HG02938 (cell line): Measurements from ENCODE around the gene MYO7B.

Experiments used
- ATAC-seq: cut with Tn5 transposase; IDR thresholded peaks from one replicate; pipeline ENCODE4 v1.9.1; 2021; ENCODE audit warnings: mild to moderate bottlenecking, moderate library complexity; ENCODE audit not compliant: unreplicated experiment

Gene MYO7B

GRCh38 chr2:127658641-127659407 lies 123.3 kb downstream of the MYO7B start:
- ATAC-seq = no peak

- ATAC-seq = no peak
These were observed 124.2 kb downstream of the MYO7B start for GRCh38 chr2:127659408-127660290.

- ATAC-seq = no peak
These were observed 124.8 kb downstream of the MYO7B start for GRCh38 chr2:127660291-127660578.

- no peak for ATAC-seq
These were observed 125.7 kb downstream of the MYO7B start for GRCh38 chr2:127661072-127661649.

GRCh38 chr2:127661949-127662510 lies 126.5 kb downstream of the MYO7B start:
- no peak for ATAC-seq

- ATAC-seq = no peak
These were observed 127.6 kb downstream of the MYO7B start for GRCh38 chr2:127662937-127663565.

GRCh38 chr2:127663566-127664064 lies 128.1 kb downstream of the MYO7B start:
- ATAC-seq = no peak

GRCh38 chr2:127664065-127664894 lies 128.8 kb downstream of the MYO7B start:
- ATAC-seq = no peak

GRCh38 chr2:127664895-127665225 lies 129.4 kb downstream of the MYO7B start:
- ATAC-seq = no peak

GRCh38 chr2:127665267-127665893 lies 129.9 kb downstream of the MYO7B start:
- ATAC-seq = no peak

- no peak for ATAC-seq
These were observed 133.6 kb downstream of the MYO7B start for GRCh38 chr2:127669056-127669455.

GRCh38 chr2:127670055-127670956 lies 134.8 kb downstream of the MYO7B start:
- no peak for ATAC-seq

GRCh38 chr2:127670957-127671290 lies 135.4 kb downstream of the MYO7B start:
- ATAC-seq = no peak

GRCh38 chr2:127671557-127672302 lies 136.2 kb downstream of the MYO7B start:
- no peak for ATAC-seq

GRCh38 chr2:127672341-127673224 lies 137.1 kb downstream of the MYO7B start:
- no peak for ATAC-seq

- no peak for ATAC-seq
These were observed 138.0 kb downstream of the MYO7B start for GRCh38 chr2:127673291-127674069.
